ENCODE results near the gene MYOM1. TPM values are rescaled to one million over a fixed set of nuclear protein-coding genes. Genes with fewer than 3 reads are reported as not detected.
"Not testable (repeated sequence)": the region's sequence is repeated elsewhere in the genome, so short reads cannot be mapped to it uniquely, and the experiment has no call there.

Gene MYOM1
- total RNA-seq, 4 donors from 2014 or later, result 0.67 to 2.1 (median 1.5) TPM

DNA sequence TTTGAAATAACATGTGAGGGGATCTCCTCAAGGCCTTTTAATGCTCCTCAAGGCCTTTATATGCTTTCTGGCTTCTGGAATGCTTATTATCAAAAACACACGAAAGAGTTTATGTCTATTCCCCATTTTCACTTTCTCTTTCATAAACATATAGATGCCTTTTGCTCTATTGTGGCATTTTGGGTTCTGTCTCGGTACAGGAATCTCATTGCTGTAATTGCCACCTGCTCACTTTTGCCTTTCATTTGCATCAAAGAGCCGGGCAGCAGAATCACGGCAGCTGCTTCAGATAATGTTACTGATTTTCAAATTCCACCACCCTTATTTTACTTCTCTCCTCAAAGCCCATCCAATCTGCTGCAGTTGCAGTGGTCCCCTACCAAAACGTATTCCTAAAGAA lies 152.0 kb downstream of the MYOM1 start:
- intact Hi-C loops (cut with DNase I; ENCODE audit: low total_unique reads), result loop anchor here (10.0 kb wide), 1 partner anchor 133 kb away; no protein-coding TSS in a partner anchor
- DNase-seq (ENCODE audit: low spot score in 2 of 2), result no peak
- no peak overlapping the region for H3K4me3 ChIP-seq (ENCODE audit: low read depth, poor library complexity, severe bottlenecking)
- TF ChIP-seq POLR2A (IDR thresholded peaks at IDR 0.05), result no peak
- TF ChIP-seq, protein P1, sequence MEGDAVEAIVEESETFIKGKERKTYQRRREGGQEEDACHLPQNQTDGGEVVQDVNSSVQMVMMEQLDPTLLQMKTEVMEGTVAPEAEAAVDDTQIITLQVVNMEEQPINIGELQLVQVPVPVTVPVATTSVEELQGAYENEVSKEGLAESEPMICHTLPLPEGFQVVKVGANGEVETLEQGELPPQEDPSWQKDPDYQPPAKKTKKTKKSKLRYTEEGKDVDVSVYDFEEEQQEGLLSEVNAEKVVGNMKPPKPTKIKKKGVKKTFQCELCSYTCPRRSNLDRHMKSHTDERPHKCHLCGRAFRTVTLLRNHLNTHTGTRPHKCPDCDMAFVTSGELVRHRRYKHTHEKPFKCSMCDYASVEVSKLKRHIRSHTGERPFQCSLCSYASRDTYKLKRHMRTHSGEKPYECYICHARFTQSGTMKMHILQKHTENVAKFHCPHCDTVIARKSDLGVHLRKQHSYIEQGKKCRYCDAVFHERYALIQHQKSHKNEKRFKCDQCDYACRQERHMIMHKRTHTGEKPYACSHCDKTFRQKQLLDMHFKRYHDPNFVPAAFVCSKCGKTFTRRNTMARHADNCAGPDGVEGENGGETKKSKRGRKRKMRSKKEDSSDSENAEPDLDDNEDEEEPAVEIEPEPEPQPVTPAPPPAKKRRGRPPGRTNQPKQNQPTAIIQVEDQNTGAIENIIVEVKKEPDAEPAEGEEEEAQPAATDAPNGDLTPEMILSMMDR (IDR thresholded peaks at IDR 0.05), result no peak
- 81 to 84% methylated on average over 5 of the region's 5 CpGs for WGBS, 2 donors

DNA sequence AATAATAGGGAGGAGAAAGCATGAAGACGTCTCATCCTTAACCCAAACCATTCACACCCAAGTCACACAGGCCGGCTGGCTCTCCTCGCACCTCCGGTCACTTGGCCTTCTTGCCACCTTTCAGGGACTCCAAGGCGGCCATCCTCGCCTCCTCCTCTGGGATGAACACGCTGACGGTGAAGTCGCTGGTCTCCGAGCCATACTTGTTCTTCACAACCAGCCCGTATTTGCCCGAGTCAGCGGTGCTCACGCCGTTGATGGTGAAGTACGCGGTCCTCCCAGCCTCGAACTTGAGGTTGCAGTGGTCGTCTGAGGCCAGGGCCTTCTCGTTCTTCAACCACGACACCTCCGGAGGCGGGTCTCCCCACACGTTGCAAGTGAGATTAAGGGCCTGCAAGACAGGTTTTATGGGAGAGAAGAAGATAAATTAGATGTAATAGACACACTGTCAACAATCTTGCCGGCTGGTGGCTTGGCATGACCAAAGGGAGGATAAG lies 152.6 kb downstream of the MYOM1 start:
- no peak for DNase-seq (ENCODE audit: low spot score in 2 of 2)
- 90 to 91% methylated on average over 25 of the region's 25 CpGs for WGBS, 2 donors
- no peak for TF ChIP-seq POLR2A (IDR thresholded peaks at IDR 0.05)
- TF ChIP-seq, protein P1 (IDR thresholded peaks at IDR 0.05), result no peak
- H3K4me3 ChIP-seq (ENCODE audit: low read depth, poor library complexity, severe bottlenecking), result no peak overlapping the region
- intact Hi-C loops (cut with DNase I; ENCODE audit: low total_unique reads), result loop anchor here (10.0 kb wide), 1 partner anchor 132 kb away; no protein-coding TSS in a partner anchor

DNA sequence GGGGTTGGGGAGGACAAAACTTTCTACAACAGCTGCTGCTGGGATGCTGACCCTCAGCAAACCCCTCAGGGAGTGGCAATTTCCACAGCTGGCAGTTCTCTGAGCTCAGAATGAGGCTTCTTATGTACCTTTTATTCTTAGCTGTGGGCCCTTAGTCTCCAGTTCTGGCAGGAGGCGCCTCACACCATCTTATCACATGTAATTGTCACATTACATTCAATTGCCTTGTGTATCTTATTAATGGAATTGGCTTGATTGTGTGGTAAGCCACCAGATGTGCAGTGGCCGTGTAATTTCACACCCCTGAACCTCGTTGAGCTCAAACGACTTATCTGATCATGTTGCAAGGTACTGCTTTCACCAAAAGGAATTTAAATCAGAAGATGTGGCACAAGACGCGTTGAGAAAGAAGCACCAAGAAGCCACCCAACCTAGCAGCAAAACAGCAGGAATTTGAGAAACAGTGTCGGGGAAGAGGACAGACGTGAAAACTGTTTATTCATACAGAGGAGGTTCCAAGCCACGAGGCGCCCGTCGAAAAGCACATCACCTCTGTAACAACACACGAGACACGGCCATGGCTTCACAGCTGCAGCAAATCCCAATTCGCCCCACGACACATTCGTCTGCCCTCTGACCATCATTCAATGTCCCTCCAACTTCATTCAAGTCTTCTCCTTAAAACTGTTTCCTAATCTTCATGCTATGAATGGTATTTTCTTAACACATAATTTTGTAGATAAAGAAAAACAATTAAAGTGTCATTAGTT lies 153.2 kb downstream of the MYOM1 start:
- 91 to 92% methylated on average over 17 of the region's 17 CpGs for WGBS, 2 donors
- no peak for DNase-seq (ENCODE audit: low spot score in 2 of 2)
- TF ChIP-seq, protein P1 (IDR thresholded peaks at IDR 0.05), result no peak
- no peak for TF ChIP-seq POLR2A (IDR thresholded peaks at IDR 0.05)
- intact Hi-C loops (cut with DNase I; ENCODE audit: low total_unique reads), result loop anchor here (10.0 kb wide), 1 partner anchor 132 kb away; no protein-coding TSS in a partner anchor
- H3K4me3 ChIP-seq (ENCODE audit: low read depth, poor library complexity, severe bottlenecking), result no peak overlapping the region

DNA sequence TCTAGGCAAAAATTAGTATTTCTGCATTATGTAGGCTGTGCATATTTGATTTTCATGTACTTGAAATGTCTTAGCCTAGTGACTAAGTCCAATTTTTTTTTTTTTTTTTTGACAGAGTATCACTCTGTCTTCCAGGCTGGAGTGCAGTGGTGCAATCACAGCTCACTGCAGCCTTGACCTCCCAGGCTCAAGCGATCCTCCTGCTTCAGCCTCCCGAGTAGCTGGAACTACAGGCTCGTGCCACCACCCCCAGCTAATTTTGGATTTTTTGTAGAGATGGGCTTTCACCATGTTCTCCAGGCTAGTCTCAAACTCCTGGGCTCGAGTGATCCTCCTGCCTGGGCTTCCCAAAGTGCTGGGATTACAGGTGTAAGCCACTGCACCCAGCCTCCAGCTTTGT lies 156.0 kb downstream of the MYOM1 start:
- DNase-seq (ENCODE audit: low spot score in 2 of 2); H3K4me3 ChIP-seq (ENCODE audit: low read depth, poor library complexity, severe bottlenecking): not testable (repeated sequence)
- intact Hi-C loops (cut with DNase I; ENCODE audit: low total_unique reads), result loop anchor here (10.0 kb wide), 1 partner anchor 129 kb away; no protein-coding TSS in a partner anchor
- 93% methylated on average over 4 of the region's 4 CpGs for WGBS, 2 donors

DNA sequence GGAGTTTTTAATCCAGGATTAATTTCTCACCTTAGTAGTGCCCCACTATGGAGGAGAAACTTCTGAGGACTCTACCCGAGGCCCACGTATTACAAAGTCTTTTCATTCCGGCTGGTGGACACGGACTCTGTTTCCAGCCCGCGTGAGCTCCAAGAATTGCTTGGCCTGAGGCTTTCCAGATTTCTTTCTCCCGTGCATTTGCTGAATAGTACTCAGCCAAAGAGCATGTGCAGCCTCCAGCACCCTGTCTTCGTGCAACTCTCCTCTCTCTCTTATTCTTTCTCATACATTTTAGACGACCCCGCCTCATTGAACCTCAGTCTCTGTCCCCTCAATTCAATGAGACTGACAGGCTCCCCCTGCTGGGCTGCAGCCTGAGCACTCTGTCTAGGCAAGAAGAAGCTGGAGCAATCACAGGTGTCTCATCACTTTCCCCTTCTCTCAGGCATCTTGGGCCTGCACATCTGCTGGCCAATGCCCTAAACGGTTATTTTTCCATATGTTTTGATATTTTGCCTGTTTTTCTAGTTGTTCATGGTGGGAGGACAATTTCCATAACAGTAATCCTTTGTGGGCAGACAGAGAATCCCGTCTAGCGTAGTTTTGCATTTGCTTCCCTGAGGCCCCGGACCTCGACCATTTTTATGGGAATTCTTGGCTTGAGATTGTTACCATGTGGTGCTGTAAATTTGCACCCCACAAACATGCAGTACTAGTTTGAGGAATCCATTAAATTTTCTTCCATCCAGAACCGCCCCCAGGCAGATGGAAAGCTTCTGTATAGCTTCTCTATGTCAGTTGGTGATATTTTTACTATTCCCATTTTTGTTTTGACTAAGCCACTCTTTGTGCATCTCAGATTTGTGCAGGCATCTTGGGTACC lies 156.7 kb downstream of the MYOM1 start:
- WGBS, 2 donors, result 32 to 37% methylated on average over 16 of the region's 16 CpGs
- peak; percentile 37 to 91 for DNase-seq (ENCODE audit: low spot score in 2 of 2)
- intact Hi-C loops (cut with DNase I; ENCODE audit: low total_unique reads), result loop anchor here (10.0 kb wide), 1 partner anchor 128 kb away; no protein-coding TSS in a partner anchor
- TF ChIP-seq POLR2A (IDR thresholded peaks at IDR 0.05), result no peak
- TF ChIP-seq, protein P1 (IDR thresholded peaks at IDR 0.05), result no peak
- H3K4me3 ChIP-seq (ENCODE audit: low read depth, poor library complexity, severe bottlenecking), result no peak overlapping the region
